ENCODE measurements around the gene SIGLEC10. TPM values are rescaled to one million over a fixed set of nuclear protein-coding genes. Genes with fewer than 3 reads are reported as not detected.

Gene SIGLEC10
- total and polyA plus RNA-seq, 4 donors: 3.4 to 248 (median 29.9) TPM

DNA sequence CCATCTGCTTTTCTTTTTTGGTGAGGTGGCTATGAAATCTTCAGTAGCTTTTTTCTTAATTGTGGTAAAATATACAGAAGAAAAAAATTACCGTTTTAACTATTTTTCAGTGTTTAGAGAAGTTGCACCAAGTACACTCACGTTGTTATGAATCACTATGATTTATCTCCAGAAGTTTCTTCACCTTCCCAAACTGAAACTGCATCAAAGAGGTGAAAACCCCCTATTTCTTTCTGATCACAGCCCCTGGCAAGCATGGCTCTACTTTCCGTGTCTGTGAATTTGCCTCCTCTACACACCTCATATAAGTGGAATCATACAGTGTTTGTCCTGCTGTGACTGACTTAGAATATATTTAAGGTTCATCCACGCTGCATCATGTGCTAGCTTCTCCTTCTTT lies 15.6 kb upstream of the SIGLEC10 start:
- H3K27me3 ChIP-seq (ENCODE audit: control insufficient read depth in 3 of 3, insufficient read depth in 3 of 3, low read length in 2 of 3): peaks cover 0 to 2% (median 0%) of the 10 kb centered on the region in 3 donors
- WGBS, 2 donors: 44 to 45% methylated on average over 4 of the region's 4 CpGs
- no peak overlapping the region for H3K27ac ChIP-seq (ENCODE audit: low read depth in 1 of 2, low read length in 1 of 2)
- H3K4me3 ChIP-seq: no peak overlapping the region
- no peaks in the 10 kb centered on the region for H3K4me1 ChIP-seq (ENCODE audit: control insufficient read depth in 5 of 5, insufficient read depth in 5 of 5, low read length in 5 of 5)
- no peak overlapping the region for H3K9ac ChIP-seq (ENCODE audit: insufficient read depth in 1 of 2, low read length in 2 of 2)
- peaks cover 0 to 1% (median 0%) of the 10 kb centered on the region in 4 donors for H3K9me3 ChIP-seq (ENCODE audit: control insufficient read depth in 4 of 4, insufficient read depth in 3 of 4, low read length in 3 of 4)
- ATAC-seq (ENCODE audit: insufficient read depth, low FRiP score) (no peak), DNase-seq (no peak)
- no peaks in the 10 kb centered on the region for H3K36me3 ChIP-seq (ENCODE audit: control insufficient read depth in 4 of 4, insufficient read depth in 4 of 4, low read length in 4 of 4)
- TF ChIP-seq, protein P1, sequence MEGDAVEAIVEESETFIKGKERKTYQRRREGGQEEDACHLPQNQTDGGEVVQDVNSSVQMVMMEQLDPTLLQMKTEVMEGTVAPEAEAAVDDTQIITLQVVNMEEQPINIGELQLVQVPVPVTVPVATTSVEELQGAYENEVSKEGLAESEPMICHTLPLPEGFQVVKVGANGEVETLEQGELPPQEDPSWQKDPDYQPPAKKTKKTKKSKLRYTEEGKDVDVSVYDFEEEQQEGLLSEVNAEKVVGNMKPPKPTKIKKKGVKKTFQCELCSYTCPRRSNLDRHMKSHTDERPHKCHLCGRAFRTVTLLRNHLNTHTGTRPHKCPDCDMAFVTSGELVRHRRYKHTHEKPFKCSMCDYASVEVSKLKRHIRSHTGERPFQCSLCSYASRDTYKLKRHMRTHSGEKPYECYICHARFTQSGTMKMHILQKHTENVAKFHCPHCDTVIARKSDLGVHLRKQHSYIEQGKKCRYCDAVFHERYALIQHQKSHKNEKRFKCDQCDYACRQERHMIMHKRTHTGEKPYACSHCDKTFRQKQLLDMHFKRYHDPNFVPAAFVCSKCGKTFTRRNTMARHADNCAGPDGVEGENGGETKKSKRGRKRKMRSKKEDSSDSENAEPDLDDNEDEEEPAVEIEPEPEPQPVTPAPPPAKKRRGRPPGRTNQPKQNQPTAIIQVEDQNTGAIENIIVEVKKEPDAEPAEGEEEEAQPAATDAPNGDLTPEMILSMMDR (IDR thresholded peaks at IDR 0.05; ENCODE audit: control extremely low read depth, extremely low read depth): no peak

DNA sequence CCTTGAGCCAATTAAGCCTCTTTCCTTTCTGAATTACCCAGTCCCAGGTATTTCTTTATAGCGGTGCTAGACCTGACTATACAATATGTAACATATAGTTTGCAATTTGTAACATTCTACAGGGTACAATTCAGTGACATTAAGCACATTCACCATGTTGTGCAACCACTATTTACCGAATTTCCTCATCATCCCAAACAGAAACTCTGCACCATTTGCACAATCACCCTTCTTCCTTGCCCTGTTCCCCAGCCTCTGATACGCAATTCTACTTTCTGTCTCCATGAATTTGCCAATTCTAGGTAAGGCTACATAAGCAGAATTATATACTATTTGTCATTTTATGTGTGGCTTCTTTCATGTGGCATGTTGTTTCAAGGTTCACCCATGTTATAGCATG lies 13.7 kb upstream of the SIGLEC10 start:
- peaks cover 0 to 2% (median 0%) of the 10 kb centered on the region in 3 donors for H3K27me3 ChIP-seq (ENCODE audit: control insufficient read depth in 3 of 3, insufficient read depth in 3 of 3, low read length in 2 of 3)
- WGBS, 2 donors: 20 to 40% methylated on average over 3 of the region's 3 CpGs
- DNase-seq (no peak), ATAC-seq (ENCODE audit: insufficient read depth, low FRiP score) (no peak)
- H3K9me3 ChIP-seq (ENCODE audit: control insufficient read depth in 4 of 4, insufficient read depth in 3 of 4, low read length in 3 of 4): peaks cover 0 to 2% (median 0%) of the 10 kb centered on the region in 4 donors
- TF ChIP-seq, protein P1 (IDR thresholded peaks at IDR 0.05; ENCODE audit: control extremely low read depth, extremely low read depth): no peak
- no peak overlapping the region for H3K4me3 ChIP-seq
- H3K27ac ChIP-seq (ENCODE audit: low read depth in 1 of 2, low read length in 1 of 2): no peak overlapping the region
- H3K9ac ChIP-seq (ENCODE audit: insufficient read depth in 1 of 2, low read length in 2 of 2): no peak overlapping the region
- H3K4me1 ChIP-seq (ENCODE audit: control insufficient read depth in 5 of 5, insufficient read depth in 5 of 5, low read length in 5 of 5): no peaks in the 10 kb centered on the region
- no peaks in the 10 kb centered on the region for H3K36me3 ChIP-seq (ENCODE audit: control insufficient read depth in 4 of 4, insufficient read depth in 4 of 4, low read length in 4 of 4)

DNA sequence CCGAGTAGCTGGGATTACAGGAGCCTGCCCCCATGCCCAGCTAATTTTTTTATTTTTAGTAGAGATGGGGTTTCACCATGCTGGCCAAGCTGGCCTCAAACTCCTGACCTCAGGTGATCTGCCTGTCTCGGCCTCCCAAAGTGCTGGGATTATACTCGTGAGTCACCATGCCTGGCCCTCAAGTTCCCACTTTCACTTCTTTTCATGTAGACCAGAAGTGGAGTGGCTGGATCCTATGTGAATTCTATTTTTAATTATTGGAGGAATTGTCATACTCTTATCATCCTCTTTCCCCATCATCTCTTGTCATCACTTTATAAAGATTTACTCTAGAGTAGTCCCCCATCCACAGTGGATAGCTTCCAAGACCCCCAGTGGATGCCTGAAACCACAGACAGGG lies 12.8 kb upstream of the SIGLEC10 start:
- H3K27ac ChIP-seq (ENCODE audit: low read depth in 1 of 2, low read length in 1 of 2): no peak overlapping the region
- DNase-seq: no peak

More for the DNA sequence above, 12.8 kb upstream of the SIGLEC10 start:
- 48 to 52% methylated on average over 3 of the region's 3 CpGs for WGBS, 2 donors
- no peak overlapping the region for H3K4me3 ChIP-seq
- H3K9me3 ChIP-seq (ENCODE audit: control insufficient read depth in 4 of 4, insufficient read depth in 3 of 4, low read length in 3 of 4): peaks cover 0 to 2% (median 0%) of the 10 kb centered on the region in 4 donors
- peaks cover 0 to under 1% (median 0%) of the 10 kb centered on the region in 3 donors for H3K27me3 ChIP-seq (ENCODE audit: control insufficient read depth in 3 of 3, insufficient read depth in 3 of 3, low read length in 2 of 3)
- no peaks in the 10 kb centered on the region for H3K36me3 ChIP-seq (ENCODE audit: control insufficient read depth in 4 of 4, insufficient read depth in 4 of 4, low read length in 4 of 4)
- TF ChIP-seq, protein P1 (IDR thresholded peaks at IDR 0.05; ENCODE audit: control extremely low read depth, extremely low read depth): no peak
- H3K9ac ChIP-seq (ENCODE audit: insufficient read depth in 1 of 2, low read length in 2 of 2): no peak overlapping the region
- no peak for ATAC-seq (ENCODE audit: insufficient read depth, low FRiP score)
- H3K4me1 ChIP-seq (ENCODE audit: control insufficient read depth in 5 of 5, insufficient read depth in 5 of 5, low read length in 5 of 5): no peaks in the 10 kb centered on the region

Data from lung (tissue), 12 donors.